Inflammatory macrophage (primary cell): ENCODE measurements around the gene IFNGR2.
"Not testable (repeated sequence)": the region's sequence is repeated elsewhere in the genome, so short reads cannot be mapped to it uniquely, and the experiment has no call there.

ENCODE experiments used
- DNase-seq, 2 donors: peaks; one replicate each; pipeline ENCODE4 v3.0.0-alpha.2; 2020 to 2022

Gene IFNGR2

GRCh38 chr21:33377221-33377920 is 25.8 kb upstream of the IFNGR2 start:
- DNase-seq: no peak

GRCh38 chr21:33378081-33378480 is 25.1 kb upstream of the IFNGR2 start:
- no peak for DNase-seq

GRCh38 chr21:33379934-33380333 is 23.3 kb upstream of the IFNGR2 start:
- DNase-seq: peak; percentile 90 to 93

- peak; percentile 99 for DNase-seq
These were observed 22.7 kb upstream of the IFNGR2 start for GRCh38 chr21:33380483-33380998.

GRCh38 chr21:33381381-33381780 is 21.8 kb upstream of the IFNGR2 start:
- DNase-seq: not testable (repeated sequence)

- DNase-seq: peak; percentile 83 to 89
These were observed 19.9 kb upstream of the IFNGR2 start for GRCh38 chr21:33383056-33383888.

- DNase-seq: no peak
These were observed 18.3 kb upstream of the IFNGR2 start for GRCh38 chr21:33384841-33385331.

- DNase-seq: no peak
These were observed 16.9 kb upstream of the IFNGR2 start for GRCh38 chr21:33386222-33386784.

GRCh38 chr21:33387294-33387693 is 15.9 kb upstream of the IFNGR2 start:
- DNase-seq: no peak

- peak; percentile 72 to 80 for DNase-seq
These were observed 15.0 kb upstream of the IFNGR2 start for GRCh38 chr21:33388188-33388587.

- no peak for DNase-seq
These were observed 12.7 kb upstream of the IFNGR2 start for GRCh38 chr21:33390479-33390878.

- DNase-seq: peak; percentile 41 to 71
These were observed 11.6 kb upstream of the IFNGR2 start for GRCh38 chr21:33391656-33392055.

GRCh38 chr21:33392284-33392985 is 10.8 kb upstream of the IFNGR2 start:
- DNase-seq: no peak

- peak; percentile 18 to 43 for DNase-seq
These were observed 9.9 kb upstream of the IFNGR2 start for GRCh38 chr21:33393348-33393747.

- peak; percentile 97 to 99 for DNase-seq
These were observed 9.0 kb upstream of the IFNGR2 start for GRCh38 chr21:33394260-33394659.

- DNase-seq: no peak
These were observed 7.3 kb upstream of the IFNGR2 start for GRCh38 chr21:33395891-33396331.

GRCh38 chr21:33396436-33396835 is 6.8 kb upstream of the IFNGR2 start:
- DNase-seq: no peak

- peak; percentile 36 to 58 for DNase-seq
These were observed 6.3 kb upstream of the IFNGR2 start for GRCh38 chr21:33396951-33397350.

GRCh38 chr21:33397717-33398116 is 5.5 kb upstream of the IFNGR2 start:
- peak in 1 of 2 donors; percentile 51 for DNase-seq

- DNase-seq: no peak
These were observed 4.9 kb upstream of the IFNGR2 start for GRCh38 chr21:33398361-33398760.

GRCh38 chr21:33401630-33401992 is 1.6 kb upstream of the IFNGR2 start:
- peak; percentile 68 to 72 for DNase-seq
